ENCODE measurements around the gene UPP1. TPM values are rescaled to one million over a fixed set of nuclear protein-coding genes. Genes with fewer than 3 reads are reported as not detected.
"Not testable (repeated sequence)": the region's sequence is repeated elsewhere in the genome, so short reads cannot be mapped to it uniquely, and the experiment has no call there.

The UPP1 gene
- total RNA-seq, 1 experiment from 2014 or later, result 50.8 TPM

GRCh38 chr7:48110868-48111267, 21.8 kb downstream of the UPP1 start:
- no peak for DNase-seq (ENCODE audit: low read depth)

DNA sequence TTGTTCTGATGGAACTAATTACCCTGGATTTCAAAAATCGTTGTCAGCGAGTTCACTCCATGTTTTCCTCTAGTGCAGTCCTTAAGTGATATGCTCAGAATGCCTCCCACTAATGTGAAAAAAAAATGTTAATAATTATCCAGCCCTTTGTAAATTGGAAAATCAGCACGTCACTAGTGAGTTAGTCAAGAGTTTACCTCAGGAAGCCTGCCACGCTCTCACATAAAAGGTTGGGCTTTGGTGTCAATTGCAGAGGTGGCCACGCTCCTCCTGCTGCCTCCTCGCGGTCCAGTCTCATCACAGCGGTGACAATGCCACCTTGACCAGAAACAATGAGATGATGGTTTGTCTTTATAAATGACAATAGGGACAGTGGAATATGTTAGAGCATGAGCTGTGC, 22.5 kb downstream of the UPP1 start:
- no peak for DNase-seq (ENCODE audit: low read depth)

DNA sequence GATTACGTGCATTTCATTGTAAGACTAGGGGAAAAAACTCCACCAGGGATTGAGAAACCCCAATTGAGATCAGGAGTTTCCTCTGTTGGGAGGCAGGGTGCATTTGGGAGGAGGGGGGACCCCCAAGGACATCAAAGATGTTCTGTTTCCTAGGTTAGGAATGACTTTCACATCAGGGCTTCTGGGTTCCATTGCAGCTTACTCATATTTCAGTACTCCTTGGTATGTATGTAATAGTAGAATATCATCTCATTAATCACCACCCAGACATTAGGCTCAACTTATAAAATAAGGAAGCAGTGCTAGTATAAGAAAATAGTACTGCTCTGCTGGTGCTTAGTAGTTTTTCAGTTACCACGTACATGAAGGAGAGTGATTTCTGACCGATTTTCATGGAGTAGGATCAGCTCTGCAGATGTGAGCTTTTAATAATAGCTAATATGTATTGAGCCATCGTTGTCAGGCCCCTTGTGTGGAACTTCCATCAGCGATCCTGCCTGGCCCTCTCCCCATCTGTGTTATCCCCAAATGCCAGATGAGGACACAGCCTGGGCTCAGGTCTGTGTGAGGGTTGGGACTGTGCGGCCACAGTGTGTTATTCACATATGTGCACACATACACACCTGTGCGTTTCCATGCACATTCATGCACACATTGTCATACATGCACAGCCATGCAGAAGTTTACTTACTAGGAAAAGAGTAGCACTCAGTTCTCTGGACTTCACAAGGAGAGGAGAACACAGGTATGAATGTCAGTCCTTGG, 23.5 kb downstream of the UPP1 start:
- no peak for DNase-seq (ENCODE audit: low read depth)

DNA sequence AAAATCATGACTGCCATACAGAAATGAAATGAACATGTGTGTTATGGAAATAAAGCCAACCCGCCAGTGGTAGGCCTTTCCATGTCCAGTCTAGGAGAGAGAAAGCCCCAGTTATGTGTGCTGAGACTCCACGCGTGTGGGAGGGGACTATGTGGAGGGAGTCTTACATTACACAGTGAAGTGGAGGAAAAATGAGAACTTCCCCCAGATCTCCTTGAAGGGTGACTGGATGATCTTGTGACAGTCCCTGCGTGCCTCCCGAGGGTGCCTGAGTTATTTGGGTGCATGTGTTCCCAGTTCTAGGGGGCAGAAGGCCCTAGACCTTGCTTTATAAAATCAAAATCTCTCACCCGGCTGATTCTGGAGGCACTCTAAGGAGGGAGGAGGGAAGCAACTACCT, 24.2 kb downstream of the UPP1 start:
- DNase-seq (ENCODE audit: low read depth), result no peak

- DNase-seq (ENCODE audit: low read depth), result no peak
Measured at GRCh38 chr7:48114115-48114514, 25.1 kb downstream of the UPP1 start.

DNA sequence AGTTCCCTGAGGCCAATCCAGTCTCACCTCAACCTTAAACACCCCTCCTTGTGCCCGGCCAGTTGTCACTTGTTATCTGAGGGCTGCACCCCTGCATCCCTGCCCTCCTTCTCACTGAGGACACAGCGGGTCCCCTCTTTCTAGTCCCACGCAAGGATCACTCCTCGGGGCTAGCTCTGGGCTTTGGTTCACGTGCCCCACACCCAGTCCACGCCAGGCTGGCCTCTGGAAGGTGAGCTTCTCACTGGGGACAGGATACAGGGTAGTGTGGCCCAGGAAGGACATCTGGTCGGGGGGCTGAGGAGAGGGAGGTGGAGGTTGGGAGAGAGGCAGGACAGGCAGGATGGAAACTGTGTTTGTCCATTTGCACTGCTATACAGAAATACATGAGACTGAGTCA, 25.5 kb downstream of the UPP1 start:
- DNase-seq (ENCODE audit: low read depth), result no peak

DNA sequence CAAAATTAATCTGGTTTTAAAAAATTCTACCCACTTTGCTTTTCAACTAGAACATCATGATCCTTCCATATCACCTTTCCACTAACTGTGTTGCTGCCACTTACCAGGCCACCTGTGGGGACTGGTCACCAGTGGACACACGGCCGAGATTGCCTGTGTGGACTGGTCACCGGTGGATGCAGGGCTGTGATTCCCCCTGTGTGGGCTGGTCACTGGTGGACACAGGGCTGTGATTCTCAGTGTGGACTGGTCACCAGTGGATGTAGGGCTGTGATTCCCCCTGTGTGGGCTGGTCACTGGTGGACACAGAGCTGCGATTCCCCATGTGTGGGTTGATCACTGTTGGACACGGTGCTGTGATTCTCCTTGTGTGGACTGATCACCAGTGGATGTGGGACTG, 27.0 kb downstream of the UPP1 start:
- no peak for DNase-seq (ENCODE audit: low read depth)

GRCh38 chr7:48118041-48118440, 29.0 kb downstream of the UPP1 start:
- DNase-seq (ENCODE audit: low read depth), result no peak

DNA sequence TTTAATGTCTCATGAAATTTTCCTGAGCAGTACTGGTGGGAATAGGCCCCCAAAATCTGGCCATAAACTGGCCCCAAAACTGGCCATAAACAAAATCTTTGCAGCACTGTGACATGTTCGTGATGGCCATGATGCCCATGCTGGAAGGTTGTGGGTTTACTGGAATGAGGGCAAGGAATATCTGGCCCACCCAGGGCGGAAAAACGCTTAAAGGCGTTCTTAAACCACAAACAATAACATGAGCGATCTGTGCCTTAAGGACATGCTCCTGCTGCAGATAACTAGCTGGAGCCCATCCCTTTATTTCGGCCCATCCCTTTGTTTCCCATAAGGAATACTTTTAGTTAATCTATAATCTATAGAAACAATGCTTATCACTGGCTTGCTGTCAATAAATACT, 31.5 kb downstream of the UPP1 start:
- not testable (repeated sequence) for DNase-seq (ENCODE audit: low read depth)

DNA sequence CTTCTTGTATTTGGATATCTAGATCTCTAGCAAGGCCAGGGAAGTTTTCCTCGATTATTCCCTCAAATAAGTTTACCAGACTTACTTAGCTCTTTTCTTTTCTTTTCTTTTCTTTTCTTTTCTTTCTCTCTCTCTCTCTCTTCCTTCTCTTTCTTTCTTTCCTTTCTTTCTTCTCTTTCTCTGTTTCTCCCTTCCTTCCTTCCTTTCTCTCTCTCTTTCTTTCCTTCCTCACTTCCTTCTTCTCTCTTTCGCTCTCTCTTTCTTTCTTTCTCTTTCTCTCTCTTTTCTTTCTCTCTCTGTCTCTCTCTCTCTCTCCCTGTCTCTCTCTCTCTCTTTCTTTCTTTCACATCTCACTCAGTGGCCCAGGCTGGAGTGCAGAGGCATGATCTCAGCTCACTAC, 37.0 kb downstream of the UPP1 start:
- no peak for DNase-seq (ENCODE audit: low read depth)

GRCh38 chr7:48130658-48131108, 41.6 kb downstream of the UPP1 start:
- DNase-seq (ENCODE audit: low read depth), result no peak

DNA sequence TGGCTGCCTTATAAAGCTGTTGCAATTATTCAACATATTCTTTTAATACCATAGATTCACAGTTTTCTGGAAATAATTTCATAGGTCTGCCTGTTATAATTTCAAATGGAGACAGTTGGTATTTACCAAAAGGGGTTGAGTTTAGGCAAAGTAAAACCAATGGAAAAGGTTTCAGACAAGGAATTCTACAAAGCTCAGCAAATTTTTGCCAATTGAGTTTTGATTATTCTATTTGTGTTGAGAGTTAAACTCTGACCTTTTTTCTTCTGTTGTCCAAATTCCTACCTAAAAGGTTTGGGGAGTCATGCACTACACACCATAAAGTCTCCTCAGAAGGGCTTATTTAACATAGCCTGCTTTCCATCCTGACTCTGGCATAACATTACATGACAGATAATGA, 43.7 kb downstream of the UPP1 start:
- no peak for DNase-seq (ENCODE audit: low read depth)

GRCh38 chr7:48139459-48139858, 50.4 kb downstream of the UPP1 start:
- DNase-seq (ENCODE audit: low read depth), result peak; percentile 55

GRCh38 chr7:48140001-48140681, 51.1 kb downstream of the UPP1 start:
- no peak for DNase-seq (ENCODE audit: low read depth)

DNA sequence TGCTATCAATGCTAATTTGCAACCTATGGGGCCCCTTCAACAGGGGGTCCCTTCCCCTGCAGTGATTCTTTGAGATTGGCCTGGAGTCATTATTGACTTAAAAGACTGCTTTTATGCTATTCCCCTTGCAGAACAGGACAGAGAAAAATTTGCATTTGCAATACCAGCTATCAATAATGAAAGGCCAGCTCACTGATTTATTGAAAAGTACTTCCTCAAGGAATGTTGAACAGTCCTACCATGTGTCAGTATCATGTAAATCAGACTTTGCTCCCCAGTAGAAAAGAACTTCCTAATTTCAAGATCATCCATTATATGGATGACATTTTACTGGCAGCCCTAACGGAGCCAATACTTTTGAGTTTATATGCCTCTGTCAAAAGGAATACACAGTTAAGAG, 52.5 kb downstream of the UPP1 start:
- DNase-seq (ENCODE audit: low read depth), result no peak

DNA sequence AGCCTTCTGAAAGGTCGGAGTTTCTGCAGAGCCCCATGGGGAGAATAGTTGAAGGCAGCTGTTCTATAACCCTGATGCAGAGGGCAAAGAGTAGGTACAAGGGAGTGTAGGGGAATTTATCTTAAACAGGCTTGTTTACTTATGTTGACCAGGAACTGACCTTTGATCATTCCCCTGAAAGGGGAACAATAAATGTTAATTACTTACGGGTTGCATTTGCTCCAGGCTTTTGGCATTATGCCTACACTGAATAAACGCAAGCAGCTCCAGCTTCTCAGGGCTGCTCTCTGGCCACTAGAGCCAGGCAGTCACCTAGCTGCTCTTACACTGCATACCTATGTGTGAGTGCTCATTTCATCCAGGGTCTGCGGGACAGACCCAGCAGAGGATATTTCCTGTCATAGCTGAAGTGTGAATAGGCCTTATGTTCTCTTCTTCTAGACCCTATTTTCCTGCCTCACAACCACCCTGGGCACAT, 55.3 kb downstream of the UPP1 start:
- no peak for DNase-seq (ENCODE audit: low read depth)

- no peak for DNase-seq (ENCODE audit: low read depth)
Measured at GRCh38 chr7:48147078-48147591, 58.1 kb downstream of the UPP1 start.

- DNase-seq (ENCODE audit: low read depth), result not testable (repeated sequence)
Measured at GRCh38 chr7:48147690-48148089, 58.6 kb downstream of the UPP1 start.

- no peak for DNase-seq (ENCODE audit: low read depth)
Measured at GRCh38 chr7:48148311-48148710, 59.2 kb downstream of the UPP1 start.

DNA sequence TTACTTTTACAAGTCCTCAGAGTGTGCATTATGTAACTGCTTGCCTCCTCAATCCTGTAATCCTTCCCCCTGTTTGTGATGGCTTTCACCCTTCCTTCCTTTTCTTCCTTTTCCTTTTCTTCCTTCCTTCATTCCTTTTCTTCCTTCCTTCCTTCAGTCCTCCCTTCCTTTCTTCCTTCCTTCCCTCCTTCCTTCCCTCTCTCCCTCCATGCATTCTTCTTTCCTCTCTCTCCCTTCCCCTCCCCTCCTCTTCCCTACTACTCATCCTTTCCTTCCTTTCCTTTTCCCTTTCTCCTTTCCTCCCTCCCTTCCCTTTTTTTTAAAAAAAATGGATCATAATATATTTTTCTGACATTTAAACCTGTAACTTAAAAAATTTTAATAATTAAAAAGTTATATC, 60.0 kb downstream of the UPP1 start:
- no peak for DNase-seq (ENCODE audit: low read depth)

DNA sequence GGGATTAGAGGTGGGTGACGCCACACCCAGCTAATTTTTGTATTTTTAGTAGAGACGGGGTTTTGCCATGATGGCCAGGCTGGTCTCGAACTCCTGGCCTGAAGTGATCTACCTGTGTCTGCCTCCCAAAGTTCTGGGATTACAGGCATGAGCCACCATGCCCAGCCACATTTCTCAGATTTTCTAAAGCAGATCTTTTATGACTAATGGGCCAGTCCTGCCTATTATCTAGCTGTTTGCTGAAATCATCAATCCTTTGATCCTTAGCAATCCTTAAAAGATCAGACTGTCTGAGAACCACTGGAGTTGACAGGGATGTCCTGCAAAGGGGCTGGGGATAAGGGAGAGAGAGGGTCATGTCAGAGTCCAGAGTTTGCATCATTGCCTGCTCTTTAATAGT, 61.0 kb downstream of the UPP1 start:
- no peak for DNase-seq (ENCODE audit: low read depth)

DNA sequence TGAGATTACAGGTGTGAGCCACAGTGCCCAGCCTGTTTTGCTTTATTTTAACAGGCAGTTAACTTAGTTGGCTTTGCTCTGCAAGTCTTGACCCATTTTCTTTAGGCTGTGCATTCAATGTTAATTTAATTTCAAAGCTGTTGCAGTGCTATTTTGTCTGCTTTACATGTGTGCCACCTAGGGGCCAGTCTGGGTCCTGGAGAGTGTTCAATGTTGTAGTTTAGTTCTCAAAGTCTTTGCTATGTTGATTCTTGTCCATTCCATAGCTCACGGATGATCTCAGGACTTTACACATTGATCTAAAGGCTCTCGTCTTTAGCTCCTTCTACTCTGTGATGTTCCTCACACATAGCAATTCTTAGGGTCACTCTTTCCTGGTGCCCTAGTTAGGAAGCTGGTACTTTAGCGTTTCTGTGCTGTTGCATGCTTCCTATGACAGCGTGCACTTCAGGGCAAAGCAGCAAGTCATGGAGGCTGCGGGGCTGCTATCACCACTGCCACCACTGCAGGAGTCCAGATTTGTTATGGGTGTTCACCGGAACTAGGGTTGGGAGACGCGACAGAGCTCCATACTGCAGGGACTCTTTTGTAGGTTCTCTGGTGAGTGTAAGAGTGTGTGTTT, 65.8 kb downstream of the UPP1 start:
- DNase-seq (ENCODE audit: low read depth), result no peak
